GM23338 (cell line): ENCODE measurements around the gene KRT71. TPM values are rescaled to one million over a fixed set of nuclear protein-coding genes. Genes with fewer than 3 reads are reported as not detected.

Source experiments
- ATAC-seq: fragments of 200-7000 bp; cut with Tn5 transposase; 3 replicates; pipeline ENCODE4 v1.9.1; 2020
- DNase-seq: peaks from one replicate; pipeline ENCODE4 v3.0.0-alpha.2; 2015; ENCODE audit warnings: low spot score
- H2AFZ ChIP-seq: fragments of 200-600 bp; sonication (generic); 2 replicates; pipeline ENCODE4 v1.8.0; 2016; ENCODE audit warnings: antibody characterized with exemption, mild to moderate bottlenecking, moderate library complexity
- H3F3A ChIP-seq: fragments of 200-600 bp; sonication (generic); replicated peaks from 2 replicates; pipeline ENCODE4 v1.8.0; 2017; ENCODE audit warnings: antibody characterized with exemption, mixed run types, low read depth
- H3K27ac ChIP-seq: fragments of 200-600 bp; sonication (generic); 2 replicates; pipeline ENCODE4 v1.6.1; 2016; ENCODE audit warnings: low read depth
- H3K27me3 ChIP-seq: fragments of 200-600 bp; sonication (generic); 2 replicates; pipeline ENCODE4 v1.8.0; 2016; ENCODE audit warnings: mild to moderate bottlenecking, mixed run types, moderate library complexity; ENCODE audit not compliant: insufficient read depth
- H3K36me3 ChIP-seq: fragments of 200-600 bp; sonication (generic); 2 replicates; pipeline ENCODE4 v1.8.0; 2016; ENCODE audit warnings: mild to moderate bottlenecking; ENCODE audit not compliant: insufficient read depth
- H3K4me1 ChIP-seq: fragments of 200-600 bp; sonication (generic); 2 replicates; pipeline ENCODE4 v1.8.0; 2016; ENCODE audit warnings: mild to moderate bottlenecking, moderate library complexity; ENCODE audit not compliant: insufficient read depth
- H3K4me2 ChIP-seq: fragments of 200-600 bp; sonication (generic); 2 replicates; pipeline ENCODE4 v1.7.1; 2017; ENCODE audit warnings: mixed run types
- H3K4me3 ChIP-seq: fragments of 200-600 bp; sonication (generic); 2 replicates; pipeline ENCODE4 v1.6.1; 2016; ENCODE audit warnings: mixed run types
- H3K79me2 ChIP-seq: fragments of 200-600 bp; sonication (generic); replicated peaks from 2 replicates; pipeline ENCODE4 v1.8.0; 2017; ENCODE audit warnings: mild to moderate bottlenecking; ENCODE audit not compliant: insufficient read depth
- H3K9me2 ChIP-seq: fragments of 200-600 bp; sonication (generic); 2 replicates; pipeline ENCODE4 v1.8.0; 2017; ENCODE audit not compliant: insufficient read depth
- H4K20me1 ChIP-seq: fragments of 200-600 bp; sonication (generic); replicated peaks from 2 replicates; pipeline ENCODE4 v1.8.0; 2017; ENCODE audit warnings: mild to moderate bottlenecking; ENCODE audit not compliant: insufficient read depth
- H3K27ac Mint-ChIP-seq: 2 replicates; pipeline ENCODE4 v1.8.0; 2020; ENCODE audit warnings: inconsistent platforms, mild to moderate bottlenecking, moderate library complexity, mixed read lengths
- H3K27me3 Mint-ChIP-seq: 3 replicates; pipeline ENCODE4 v1.8.0; 2022; ENCODE audit warnings: low read depth, mild to moderate bottlenecking, moderate library complexity, mixed read lengths, inconsistent platforms; ENCODE audit not compliant: insufficient read depth, poor library complexity
- H3K36me3 Mint-ChIP-seq: 3 replicates; pipeline ENCODE4 v1.8.0; 2021; ENCODE audit warnings: low read depth, mild to moderate bottlenecking, inconsistent platforms, moderate library complexity, mixed read lengths
- H3K4me1 Mint-ChIP-seq: 3 replicates; pipeline ENCODE4 v1.8.0; 2020; ENCODE audit warnings: mild to moderate bottlenecking, inconsistent platforms, mixed read lengths
- H3K4me3 Mint-ChIP-seq: 3 replicates; pipeline ENCODE4 v1.8.0; 2021; ENCODE audit warnings: moderate library complexity, mild to moderate bottlenecking, inconsistent platforms, mixed read lengths
- H3K9me3 Mint-ChIP-seq: 3 replicates; pipeline ENCODE4 v1.8.0; 2020; ENCODE audit warnings: moderate library complexity, mild to moderate bottlenecking, inconsistent platforms, mixed read lengths
- CREB1 ChIP-seq: fragments of 250-450 bp; sonication (Bioruptor Pico); IDR thresholded peaks from 2 replicates; pipeline ENCODE4 v1.5.0; 2020; ENCODE audit warnings: low read depth, mild to moderate bottlenecking, moderate library complexity
- CTCF ChIP-seq, 2 experiments: fragments of 200-600 bp in 1 of 2; sonication (generic) in 1 of 2; conservative IDR thresholded peaks; 2 replicates each; pipeline versions ENCODE4 v1.5.1 to v1.6.1; 2016 to 2017; ENCODE audit warnings: antibody characterized with exemption in 2 of 2, low read depth in 2 of 2, mild to moderate bottlenecking in 2 of 2, moderate library complexity in 1 of 2
- EZH2 ChIP-seq: fragments of 200-600 bp; sonication (generic); IDR thresholded peaks from one replicate; pipeline ENCODE4 v1.8.0; 2017; ENCODE audit warnings: antibody characterized with exemption, mild to moderate bottlenecking, low read depth; ENCODE audit not compliant: unreplicated experiment
- JUNB ChIP-seq: IDR thresholded peaks from one replicate; pipeline ENCODE4 v1.6.1; 2016; ENCODE audit warnings: antibody characterized with exemption; ENCODE audit not compliant: unreplicated experiment
- NANOG ChIP-seq: IDR thresholded peaks from 2 replicates; pipeline ENCODE4 v1.6.1; 2016; ENCODE audit warnings: antibody characterized with exemption, borderline replicate concordance
- POLR2AphosphoS5 ChIP-seq: IDR thresholded peaks from 2 replicates; pipeline ENCODE4 v1.6.1; 2016; ENCODE audit warnings: antibody characterized with exemption, low read depth
- STAT1 ChIP-seq: IDR thresholded peaks from one replicate; pipeline ENCODE4 v1.6.1; 2016; ENCODE audit warnings: antibody characterized with exemption; ENCODE audit not compliant: unreplicated experiment
- ZNF114 ChIP-seq: fragments of 250-450 bp; sonication (Bioruptor Pico); IDR thresholded peaks from 2 replicates; pipeline ENCODE4 v1.5.0; 2020; ENCODE audit warnings: mild to moderate bottlenecking, moderate library complexity
- ZNF331 ChIP-seq: fragments of 250-450 bp; sonication (Bioruptor Pico); IDR thresholded peaks from 2 replicates; pipeline ENCODE4 v1.5.0; 2020; ENCODE audit warnings: low read depth, mild to moderate bottlenecking, moderate library complexity
- ZNF462 ChIP-seq: fragments of 250-450 bp; sonication (Bioruptor Pico); IDR thresholded peaks from 2 replicates; pipeline ENCODE4 v1.5.0; 2020; ENCODE audit warnings: mild to moderate bottlenecking, moderate library complexity
- polyA plus RNA-seq: library from polyadenylated mRNA; unstranded; fragments of >200 nt; fragmentation: Nextera tagmentation; extraction: Ambion mirVana; gene quantifications from 2 replicates; pipeline ENCODE4 v1.2.1, GENCODE V29; 2016
- total RNA-seq: library from RNA; depleted of rRNA; stranded (reverse); fragments of >200 nt; shearing (Covaris generic); gene quantifications from 2 replicates; pipeline ENCODE4 v1.2.3, GENCODE V29; 2014
- TF ChIP-seq, protein P1 (sequence below): IDR thresholded peaks from 2 replicates; pipeline ENCODE4 v1.6.1; 2016; ENCODE audit warnings: antibody characterized with exemption

Gene KRT71
- total and polyA plus RNA-seq, 2 experiments from 2014 or later, result not detected

DNA sequence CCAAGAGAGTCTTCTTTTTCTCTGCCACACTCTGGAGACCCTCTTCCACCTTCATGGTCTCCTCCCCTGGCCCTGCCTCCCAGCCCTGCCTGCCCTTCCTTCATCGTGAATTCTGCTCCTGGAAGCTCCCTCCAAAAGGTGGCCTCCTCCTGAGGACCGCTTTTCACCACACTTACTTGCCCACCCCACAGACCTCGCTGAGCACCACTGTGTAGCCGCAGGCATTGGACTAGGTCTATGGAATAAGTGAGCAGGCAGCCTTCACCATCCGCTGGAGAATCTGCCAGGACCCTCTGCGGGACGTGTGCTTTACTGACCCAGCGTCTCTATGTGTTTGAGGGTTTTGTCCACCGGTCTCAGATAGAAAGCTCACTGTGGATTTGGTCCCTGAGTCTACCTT is 23.1 kb downstream of the KRT71 start (continued):
- TF ChIP-seq ZNF462 (CRISPR knock-in tag), result no peak
- TF ChIP-seq STAT1, result no peak
- no peak for TF ChIP-seq CREB1 (CRISPR knock-in tag)

DNA sequence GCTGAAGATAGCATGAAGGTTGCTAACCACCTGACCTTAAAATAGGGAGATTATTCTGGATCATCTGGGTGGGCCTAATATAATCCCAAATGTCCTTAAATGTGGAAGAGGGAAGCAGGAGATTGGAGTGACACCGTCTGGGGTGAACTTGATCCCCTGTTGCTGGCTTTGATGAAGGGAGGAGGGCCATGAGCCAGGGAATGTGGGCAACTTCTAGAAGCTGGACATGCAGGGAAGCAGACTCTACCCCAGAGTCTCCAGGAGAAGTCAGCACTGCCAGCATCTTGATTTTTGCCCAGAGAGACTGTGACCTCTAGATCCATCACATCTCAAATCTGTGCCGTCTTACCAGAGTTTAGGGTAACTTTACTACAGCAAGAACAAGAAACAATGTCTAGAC is 23.5 kb downstream of the KRT71 start:
- Mint-ChIP-seq H3K36me3 (no peaks in the 10 kb centered on the region), H3K27me3 (peaks cover 4% of the 10 kb centered on the region), H3K4me3 (no peak overlapping the region), H3K4me1 (no peaks in the 10 kb centered on the region), H3K9me3 (no peaks in the 10 kb centered on the region), H3K27ac (no peak overlapping the region)
- no peak for TF ChIP-seq POLR2AphosphoS5
- no peak for TF ChIP-seq CTCF (conservative IDR thresholded peaks at IDR 0.05; ENCODE audit: low read depth in 2 of 2)
- no peak for TF ChIP-seq NANOG
- TF ChIP-seq, protein P1, sequence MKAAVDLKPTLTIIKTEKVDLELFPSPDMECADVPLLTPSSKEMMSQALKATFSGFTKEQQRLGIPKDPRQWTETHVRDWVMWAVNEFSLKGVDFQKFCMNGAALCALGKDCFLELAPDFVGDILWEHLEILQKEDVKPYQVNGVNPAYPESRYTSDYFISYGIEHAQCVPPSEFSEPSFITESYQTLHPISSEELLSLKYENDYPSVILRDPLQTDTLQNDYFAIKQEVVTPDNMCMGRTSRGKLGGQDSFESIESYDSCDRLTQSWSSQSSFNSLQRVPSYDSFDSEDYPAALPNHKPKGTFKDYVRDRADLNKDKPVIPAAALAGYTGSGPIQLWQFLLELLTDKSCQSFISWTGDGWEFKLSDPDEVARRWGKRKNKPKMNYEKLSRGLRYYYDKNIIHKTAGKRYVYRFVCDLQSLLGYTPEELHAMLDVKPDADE, result no peak
- no peak for TF ChIP-seq JUNB
- TF ChIP-seq ZNF114, result no peak
- TF ChIP-seq ZNF331 (CRISPR knock-in tag), result no peak
- TF ChIP-seq EZH2, result no peak
- no peak for TF ChIP-seq CREB1 (CRISPR knock-in tag)
- no peaks in the 10 kb centered on the region for H3F3A ChIP-seq
- H3K79me2 ChIP-seq, result no peaks in the 10 kb centered on the region
- H3K4me3 ChIP-seq, result no peak overlapping the region
- H3K27ac ChIP-seq, result no peak overlapping the region
- H3K4me2 ChIP-seq, result no peak overlapping the region
- H3K4me1 ChIP-seq, result no peaks in the 10 kb centered on the region
- no peaks in the 10 kb centered on the region for H4K20me1 ChIP-seq
- no peak overlapping the region for H2AFZ ChIP-seq
- DNase-seq (no peak), ATAC-seq (no peak)
- H3K27me3 ChIP-seq, result no peaks in the 10 kb centered on the region
- H3K36me3 ChIP-seq, result no peaks in the 10 kb centered on the region
- no peaks in the 10 kb centered on the region for H3K9me2 ChIP-seq
